Astrocyte of the spinal cord (primary cell): Measurements from ENCODE around the gene OSBPL5.

Source experiments
- DNase-seq: peaks from one replicate; pipeline ENCODE4 v3.0.0; 2011; ENCODE audit warnings: low read depth, low spot score
- H3K4me3 ChIP-seq: 2 replicates; pipeline ENCODE4 v1.5.1; 2011; ENCODE audit warnings: low read depth, mild to moderate bottlenecking, low read length, moderate library complexity
- CTCF ChIP-seq: IDR thresholded peaks from 2 replicates; pipeline ENCODE4 v1.5.1; 2012; ENCODE audit warnings: low read depth, mild to moderate bottlenecking, low read length, inconsistent platforms
- in situ Hi-C: cut with HindIII; loops from 2 replicates; pipeline ENCODE4 v1.10.0; 2017; ENCODE audit warnings: low sequenced_read_pairs

OSBPL5 gene

GRCh38 chr11:3044004-3044403 is 121.1 kb downstream of the OSBPL5 start:
- H3K4me3 ChIP-seq = no peak overlapping the region
- DNase-seq = no peak
- in situ Hi-C loops = no loop called here
- no peak for TF ChIP-seq CTCF

- TF ChIP-seq CTCF = no peak
- no peak overlapping the region for H3K4me3 ChIP-seq
- in situ Hi-C loops = no loop called here
These were observed 121.7 kb downstream of the OSBPL5 start for GRCh38 chr11:3043315-3043871.

DNA sequence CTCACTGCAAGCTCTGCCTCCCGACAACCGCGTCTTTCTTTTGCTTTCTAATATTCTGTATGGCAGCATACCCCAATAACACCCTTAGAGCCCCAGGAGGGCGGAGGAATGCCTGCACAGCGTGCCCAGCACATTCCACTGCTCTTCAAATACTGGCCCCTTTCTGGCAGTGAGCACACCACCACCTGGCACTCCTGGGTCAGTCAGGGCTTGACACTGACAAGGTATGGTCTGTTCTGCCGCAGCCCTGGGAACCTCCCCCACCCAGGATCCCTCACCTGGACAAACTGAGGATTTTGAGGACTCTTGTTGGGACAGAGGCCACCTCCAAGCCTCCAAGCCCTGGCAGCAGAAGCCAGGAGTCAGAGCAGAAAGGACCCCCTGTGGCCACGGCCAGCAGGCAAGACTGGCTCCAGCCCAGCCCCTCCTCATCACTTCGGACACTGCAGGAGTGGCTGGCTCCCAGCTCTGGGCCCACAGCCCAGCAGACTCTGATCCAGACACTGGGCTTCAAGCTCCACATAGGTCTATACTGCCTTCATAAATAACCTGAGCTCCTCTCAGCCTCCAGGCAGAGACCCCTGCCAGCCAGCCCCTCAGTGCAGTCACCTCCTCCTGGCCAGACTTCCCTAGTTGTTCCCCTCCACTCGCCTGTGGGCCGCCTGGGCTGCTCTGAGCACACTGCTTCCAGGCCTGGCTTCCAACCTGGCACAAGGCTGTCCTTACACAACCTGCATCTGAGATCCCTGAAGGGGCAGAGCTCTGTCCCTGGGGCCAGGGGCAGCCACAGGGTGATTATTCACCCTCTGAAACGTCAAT is 122.4 kb downstream of the OSBPL5 start:
- DNase-seq = no peak
- in situ Hi-C loops = no loop called here
- no peak for TF ChIP-seq CTCF
- H3K4me3 ChIP-seq = no peak overlapping the region

More at GRCh38 chr11:3043315-3043871, 121.7 kb downstream of the OSBPL5 start:
- DNase-seq = peak; percentile 45

- in situ Hi-C loops = no loop called here
- no peak overlapping the region for H3K4me3 ChIP-seq
- no peak for DNase-seq
- TF ChIP-seq CTCF = no peak
These were observed 123.2 kb downstream of the OSBPL5 start for GRCh38 chr11:3041699-3042441.

DNA sequence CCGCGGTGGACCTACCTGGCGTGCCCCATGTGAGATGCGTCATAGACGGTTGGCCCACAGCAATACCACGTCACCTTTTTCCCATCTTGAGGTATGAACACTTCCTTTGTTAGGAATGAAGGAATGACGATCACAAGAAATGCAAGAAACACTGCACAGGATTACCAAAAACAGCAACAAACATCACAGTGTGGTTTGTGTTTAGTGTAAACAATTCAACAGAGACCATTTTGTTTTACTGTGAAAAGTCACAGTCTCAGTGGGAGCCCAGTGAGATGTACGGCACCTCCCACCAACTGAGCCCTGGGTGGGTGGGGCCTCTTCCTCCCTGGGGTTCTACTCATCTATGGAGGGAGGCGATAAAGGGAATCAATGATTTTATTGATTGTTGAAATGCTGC is 124.2 kb downstream of the OSBPL5 start:
- H3K4me3 ChIP-seq = no peak overlapping the region
- in situ Hi-C loops = no loop called here
- DNase-seq = no peak

GRCh38 chr11:3037945-3038271 is 127.2 kb downstream of the OSBPL5 start:
- DNase-seq = no peak
- no peak overlapping the region for H3K4me3 ChIP-seq
- in situ Hi-C loops = no loop called here
- TF ChIP-seq CTCF = no peak

More for the DNA sequence above, 124.2 kb downstream of the OSBPL5 start:
- TF ChIP-seq CTCF = no peak
